ENCODE data around the gene MFSD12.

Gene MFSD12

GRCh38 chr19:3550947-3551791 is 6.2 kb downstream of the MFSD12 start:
- DNase-seq (no peak), ATAC-seq (no peak)
- Mint-ChIP-seq H3K27me3 (no peaks in the 10 kb centered on the region), H3K4me3 (no peak overlapping the region), H3K4me1 (peaks cover 71% of the 10 kb centered on the region), H3K9me3 (no peaks in the 10 kb centered on the region), H3K27ac (peak overlapping the region; percentile 55 to 90)

- no peak for DNase-seq
- no peaks in the 10 kb centered on the region for H3K9me3 Mint-ChIP-seq
- H3K4me1 Mint-ChIP-seq: peaks cover 71% of the 10 kb centered on the region
- H3K27ac Mint-ChIP-seq: no peak overlapping the region
- H3K4me3 Mint-ChIP-seq: no peak overlapping the region
- no peak for ATAC-seq
- no peaks in the 10 kb centered on the region for H3K27me3 Mint-ChIP-seq
Observed at GRCh38 chr19:3549816-3550215, 7.6 kb downstream of the MFSD12 start.

DNA sequence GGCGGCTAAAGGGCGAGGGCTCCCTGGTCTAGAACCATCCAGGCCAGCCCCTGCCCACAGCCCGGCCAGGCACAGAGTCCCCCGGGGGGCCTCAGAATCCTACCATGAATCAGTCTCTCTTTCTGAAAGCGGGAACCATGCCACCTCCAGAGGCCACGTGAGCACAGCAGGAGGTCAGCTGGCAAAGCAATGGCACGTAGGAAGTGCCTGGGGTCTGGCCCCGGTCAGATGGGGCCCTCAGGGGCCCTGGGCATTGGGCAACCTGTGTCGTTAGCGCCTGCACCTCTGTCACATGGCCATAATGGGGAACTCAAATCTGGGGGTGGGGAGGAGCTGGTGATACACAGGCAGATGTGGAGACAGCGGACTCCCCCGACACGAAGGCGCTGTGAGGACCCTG is 8.8 kb downstream of the MFSD12 start:
- DNase-seq (no peak), ATAC-seq (no peak)
- H3K9me3 Mint-ChIP-seq: no peaks in the 10 kb centered on the region
- no peak overlapping the region for H3K27ac Mint-ChIP-seq
- H3K4me1 Mint-ChIP-seq: peaks cover 63% of the 10 kb centered on the region
- H3K27me3 Mint-ChIP-seq: no peaks in the 10 kb centered on the region
- no peak overlapping the region for H3K4me3 Mint-ChIP-seq

GRCh38 chr19:3547767-3548282 is 9.6 kb downstream of the MFSD12 start:
- no peak for ATAC-seq
- Mint-ChIP-seq H3K4me3 (no peak overlapping the region), H3K4me1 (peaks cover 55% of the 10 kb centered on the region), H3K9me3 (no peaks in the 10 kb centered on the region), H3K27me3 (no peaks in the 10 kb centered on the region), H3K27ac (no peak overlapping the region)
- DNase-seq: no peak

DNA sequence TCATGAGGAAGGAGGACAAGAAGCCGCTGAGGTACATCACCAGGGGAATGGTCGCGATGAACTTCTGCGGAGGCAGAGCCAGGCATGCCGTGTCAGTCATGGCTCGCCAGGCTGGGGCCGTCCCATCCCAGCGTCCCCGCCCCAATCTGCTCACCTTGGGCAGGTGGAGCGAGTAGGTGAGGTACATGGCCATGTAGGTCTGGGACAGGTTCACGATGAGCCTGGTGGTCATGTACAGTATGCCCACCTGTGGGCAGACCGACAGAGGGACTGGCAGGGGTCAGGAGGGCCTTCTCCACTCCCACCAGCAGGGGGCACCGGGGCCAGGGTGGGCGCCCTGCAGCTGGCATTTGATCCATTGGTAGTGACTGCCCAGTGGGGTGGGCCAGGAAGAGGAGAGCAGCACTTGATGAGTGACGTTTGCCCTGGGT is 10.1 kb downstream of the MFSD12 start:
- no peaks in the 10 kb centered on the region for H3K27me3 Mint-ChIP-seq
- peak overlapping the region in 1 of 2 donors; percentile 83 for H3K27ac Mint-ChIP-seq
- DNase-seq (peak in 1 of 2 donors; percentile 48), ATAC-seq (peak; percentile 32)
- H3K4me1 Mint-ChIP-seq: peaks cover 50% of the 10 kb centered on the region
- H3K4me3 Mint-ChIP-seq: no peak overlapping the region
- H3K9me3 Mint-ChIP-seq: no peaks in the 10 kb centered on the region

GRCh38 chr19:3546119-3546518 is 11.3 kb downstream of the MFSD12 start:
- Mint-ChIP-seq H3K27ac (peak overlapping the region in 1 of 2 donors; percentile 12), H3K9me3 (no peaks in the 10 kb centered on the region), H3K27me3 (no peaks in the 10 kb centered on the region), H3K4me1 (peaks cover 38% of the 10 kb centered on the region), H3K4me3 (no peak overlapping the region)
- DNase-seq (no peak), ATAC-seq (no peak)

DNA sequence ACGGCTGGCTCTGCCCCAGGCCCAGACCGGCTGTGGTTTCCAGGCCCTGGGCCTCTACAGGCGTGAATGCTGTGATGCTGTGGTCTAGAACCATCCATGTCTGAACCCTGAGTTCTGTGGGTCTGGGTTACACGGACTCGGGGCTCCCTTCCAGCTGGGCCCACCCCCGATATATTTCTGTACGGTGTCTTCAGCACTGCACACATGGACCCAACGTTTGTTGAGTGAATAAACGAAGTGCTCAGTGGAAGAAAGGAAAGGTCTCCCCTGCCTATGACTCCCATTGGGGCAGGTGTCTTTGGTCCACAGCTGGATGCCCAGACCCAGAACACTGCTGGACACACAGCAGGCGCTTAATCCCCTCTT is 11.7 kb downstream of the MFSD12 start:
- Mint-ChIP-seq H3K4me1 (peaks cover 34% of the 10 kb centered on the region), H3K9me3 (no peaks in the 10 kb centered on the region), H3K27ac (peak overlapping the region in 1 of 2 donors; percentile 95), H3K4me3 (no peak overlapping the region), H3K27me3 (no peaks in the 10 kb centered on the region)
- ATAC-seq (no peak), DNase-seq (no peak)

DNA sequence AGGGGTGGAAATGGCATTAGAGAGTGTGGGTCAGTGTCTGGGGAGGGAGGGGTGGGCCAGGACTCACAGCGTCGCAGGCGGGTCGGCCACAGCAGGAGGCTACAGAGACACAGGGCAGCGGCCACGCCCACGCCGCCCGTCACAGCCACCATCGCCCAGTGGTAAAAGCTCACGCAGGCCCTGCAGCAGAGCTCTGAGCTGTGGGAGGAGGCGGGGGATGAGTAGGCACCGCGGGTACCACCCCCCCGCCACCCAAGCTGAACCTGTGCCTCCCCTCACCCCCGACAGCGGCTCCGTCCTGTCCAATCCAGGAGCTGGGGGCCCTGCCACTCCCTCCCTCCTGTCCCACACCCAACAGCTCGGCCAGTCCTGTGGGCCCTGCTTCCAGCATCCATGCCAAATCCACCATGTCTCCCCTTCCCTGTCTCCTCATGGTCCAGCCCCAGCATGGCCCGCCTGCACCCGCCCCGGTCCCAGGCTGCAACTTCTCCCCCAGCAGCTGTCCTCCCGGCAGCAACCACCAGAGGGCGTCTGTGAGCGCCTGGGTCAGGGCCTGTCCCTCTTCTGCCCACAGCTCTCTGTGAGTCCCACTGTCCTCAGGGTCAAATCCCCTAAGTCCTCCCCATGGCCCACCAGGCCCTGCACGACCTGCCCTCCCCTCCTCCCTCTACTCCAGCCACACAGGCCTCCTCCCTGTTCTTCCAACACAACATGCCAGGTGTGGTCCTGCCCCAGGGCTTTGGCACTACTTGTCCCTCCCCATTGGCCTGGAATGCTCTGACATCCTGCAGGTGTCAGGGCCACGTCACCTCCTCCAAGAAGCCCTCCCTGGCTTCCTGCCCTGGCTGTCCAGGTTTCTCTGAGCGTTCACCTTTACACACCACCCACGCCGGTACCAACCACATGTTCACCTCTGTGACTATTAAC is 12.4 kb downstream of the MFSD12 start:
- Mint-ChIP-seq H3K4me3 (no peak overlapping the region), H3K4me1 (peaks cover 33% of the 10 kb centered on the region), H3K27ac (peak overlapping the region in 1 of 2 donors; percentile 82), H3K27me3 (no peaks in the 10 kb centered on the region), H3K9me3 (no peaks in the 10 kb centered on the region)
- DNase-seq: peak; percentile 79 to 81
- peak; percentile 68 for ATAC-seq

GRCh38 chr19:3544058-3544376 is 13.4 kb downstream of the MFSD12 start:
- Mint-ChIP-seq H3K27ac (peak overlapping the region in 1 of 2 donors; percentile 63), H3K4me3 (no peak overlapping the region), H3K27me3 (no peaks in the 10 kb centered on the region), H3K4me1 (peaks cover 31% of the 10 kb centered on the region), H3K9me3 (no peaks in the 10 kb centered on the region)
- ATAC-seq (peak; percentile 1), DNase-seq (no peak)

DNA sequence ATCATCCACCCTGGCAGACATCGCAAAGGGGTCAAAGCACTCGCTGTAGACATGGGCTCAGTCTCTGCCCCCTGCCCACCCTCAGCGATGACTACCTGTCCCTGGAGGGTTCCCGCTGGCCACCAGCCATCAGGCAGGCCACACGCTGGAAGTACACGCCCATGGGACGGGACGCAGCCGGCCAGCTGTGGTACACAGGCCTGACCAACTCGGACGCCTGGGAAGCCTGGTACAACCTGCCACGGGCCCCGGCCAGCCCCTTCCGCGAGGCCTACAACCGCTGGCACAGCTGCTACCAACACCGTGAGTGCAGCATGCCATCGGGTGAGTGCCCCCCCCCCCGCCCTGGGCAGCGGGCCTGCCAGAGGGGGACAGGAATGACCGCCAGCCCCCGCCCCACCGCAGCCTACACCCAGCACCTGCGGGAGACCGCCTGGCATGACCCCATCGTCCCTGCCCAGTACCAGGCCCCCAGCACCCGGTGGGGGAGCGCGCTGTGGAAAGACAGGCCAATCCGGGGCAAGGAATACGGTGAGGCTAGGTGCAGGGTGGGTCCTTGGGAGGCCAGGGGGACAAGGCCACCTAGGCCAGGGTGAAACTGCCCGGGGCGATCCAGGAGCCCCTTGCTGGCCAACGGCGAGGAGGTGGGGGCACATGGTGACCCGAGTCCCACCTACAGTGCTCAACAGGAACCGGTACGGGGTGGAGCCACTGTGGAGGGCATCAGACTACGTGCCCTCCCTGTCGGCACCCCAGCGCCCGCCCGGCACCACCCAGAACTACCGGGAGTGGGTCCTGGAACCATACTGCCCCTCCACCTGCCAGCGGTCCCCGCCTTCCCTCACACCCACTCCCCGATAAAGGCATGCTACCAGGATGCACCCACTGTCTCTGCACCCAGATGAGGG is 14.0 kb downstream of the MFSD12 start:
- Mint-ChIP-seq H3K9me3 (no peaks in the 10 kb centered on the region), H3K27me3 (no peaks in the 10 kb centered on the region), H3K27ac (peak overlapping the region in 1 of 2 donors; percentile 74), H3K4me1 (peaks cover 25% of the 10 kb centered on the region), H3K4me3 (no peak overlapping the region)
- ATAC-seq (peak; percentile 29), DNase-seq (no peak)

DNA sequence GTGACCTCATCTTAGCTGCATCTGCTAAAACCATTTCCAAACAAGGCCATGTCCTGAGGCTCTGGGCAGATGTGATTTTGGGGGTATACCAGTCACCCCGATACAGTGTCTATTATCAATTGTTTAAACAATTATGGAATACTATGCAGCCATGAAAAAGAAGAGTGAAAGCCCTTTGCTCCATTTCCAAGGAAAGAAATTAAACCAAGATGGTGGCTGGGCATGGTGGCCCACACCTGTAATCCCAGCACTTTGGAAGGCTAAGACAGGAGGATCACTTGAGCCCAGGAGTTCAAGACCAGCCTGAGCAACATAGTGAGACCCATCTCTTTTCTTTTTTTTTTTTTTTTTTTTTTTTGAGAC is 17.6 kb downstream of the MFSD12 start:
- peaks cover 7% of the 10 kb centered on the region for H3K4me1 Mint-ChIP-seq
- ATAC-seq: no peak
- no peaks in the 10 kb centered on the region for H3K27me3 Mint-ChIP-seq
- H3K27ac Mint-ChIP-seq: peak overlapping the region in 1 of 2 donors; percentile 91
- no peak for DNase-seq
- H3K9me3 Mint-ChIP-seq: no peaks in the 10 kb centered on the region
- no peak overlapping the region for H3K4me3 Mint-ChIP-seq

- no peak for DNase-seq
- H3K4me1 Mint-ChIP-seq: peaks cover 7% of the 10 kb centered on the region
- no peak for ATAC-seq
- H3K27me3 Mint-ChIP-seq: no peaks in the 10 kb centered on the region
- no peaks in the 10 kb centered on the region for H3K9me3 Mint-ChIP-seq
- no peak within 1 kb of the TSS for H3K4me3 Mint-ChIP-seq
- H3K27ac Mint-ChIP-seq: peak within 1 kb of the TSS in 1 of 2 donors; percentile 91
Observed at GRCh38 chr19:3538965-3539755, 18.2 kb downstream of the MFSD12 start, which contains the start of gene TEKTIP1. Gene TEKTIP1 (plus strand): TSS chr19:3539174. CDS start chr19:3539178, 4 bp downstream.

DNA sequence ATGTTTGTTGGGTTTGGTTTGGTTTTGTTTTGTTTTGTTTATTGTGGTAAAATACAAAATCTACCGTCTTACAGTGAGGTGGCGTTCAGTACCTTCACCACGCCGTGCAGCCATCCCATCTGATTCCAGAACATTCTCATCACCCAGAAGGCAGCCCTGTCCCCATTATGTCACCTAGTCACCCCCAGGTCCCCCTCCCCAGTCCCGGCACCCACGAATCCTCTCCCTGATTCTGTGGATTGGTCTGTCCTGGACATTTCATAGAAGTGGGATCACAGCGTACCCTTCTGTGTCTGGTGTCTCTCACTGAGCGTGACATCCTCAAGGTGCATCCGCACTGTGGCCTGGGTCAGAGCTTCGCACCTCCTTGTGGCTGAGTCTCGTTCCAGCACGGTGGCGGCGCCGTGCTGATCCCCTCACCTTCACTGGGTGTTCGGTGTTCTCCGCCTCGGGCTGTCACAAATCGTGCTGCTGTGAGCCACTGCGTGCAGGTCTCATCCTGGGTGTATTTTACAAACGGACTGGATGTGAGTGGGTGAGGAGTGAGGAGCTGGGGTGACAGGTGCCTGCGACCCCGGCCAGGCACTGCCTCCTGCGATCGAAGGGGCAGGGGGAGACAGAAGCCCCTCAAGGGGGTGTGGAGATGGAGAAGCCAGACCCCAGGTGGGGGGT is 19.0 kb downstream of the MFSD12 start:
- Mint-ChIP-seq H3K27me3 (no peaks in the 10 kb centered on the region), H3K4me1 (peaks cover 7% of the 10 kb centered on the region), H3K27ac (peak overlapping the region in 1 of 2 donors; percentile 77), H3K4me3 (no peak overlapping the region), H3K9me3 (no peaks in the 10 kb centered on the region)
- DNase-seq: no peak
- ATAC-seq: no peak

All from stimulated activated naive CD8-positive, alpha-beta T cell treated with anti-CD3 and anti-CD28 coated beads, Interleukin-15, amount 100 ng/mL, for 72 hours (primary cell).